ENCODE data around the gene OR10H2.
"Not testable (repeated sequence)": the region's sequence is repeated elsewhere in the genome, so short reads cannot be mapped to it uniquely, and the experiment has no call there.

OR10H2 gene, protein sequence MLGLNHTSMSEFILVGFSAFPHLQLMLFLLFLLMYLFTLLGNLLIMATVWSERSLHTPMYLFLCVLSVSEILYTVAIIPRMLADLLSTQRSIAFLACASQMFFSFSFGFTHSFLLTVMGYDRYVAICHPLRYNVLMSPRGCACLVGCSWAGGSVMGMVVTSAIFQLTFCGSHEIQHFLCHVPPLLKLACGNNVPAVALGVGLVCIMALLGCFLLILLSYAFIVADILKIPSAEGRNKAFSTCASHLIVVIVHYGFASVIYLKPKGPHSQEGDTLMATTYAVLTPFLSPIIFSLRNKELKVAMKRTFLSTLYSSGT

DNA sequence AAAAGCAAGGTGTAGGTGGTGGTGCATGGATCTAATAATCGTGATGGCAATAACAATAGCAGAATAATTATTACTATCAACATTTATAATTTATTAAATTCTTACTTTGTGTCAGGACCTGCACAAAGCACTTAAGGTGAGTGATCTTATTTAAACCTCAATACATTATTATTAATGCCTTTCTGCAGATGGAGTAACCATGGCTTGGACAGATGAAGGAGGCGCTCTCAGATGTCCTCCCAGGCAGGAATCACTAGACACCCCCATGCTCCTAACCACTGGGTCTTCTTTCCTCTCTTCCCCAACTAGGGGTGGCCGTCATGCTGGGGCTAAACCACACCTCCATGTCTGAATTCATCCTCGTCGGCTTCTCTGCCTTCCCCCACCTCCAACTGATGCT, at the start of gene OR10H2:
TSS of gene OR10H2 (plus strand) at position 301 of the 400 bp plus-strand sequence. CDS start at position 321, 20 bp downstream.
- DNase-seq (ENCODE audit: low read depth in 3 of 3): no peak

DNA sequence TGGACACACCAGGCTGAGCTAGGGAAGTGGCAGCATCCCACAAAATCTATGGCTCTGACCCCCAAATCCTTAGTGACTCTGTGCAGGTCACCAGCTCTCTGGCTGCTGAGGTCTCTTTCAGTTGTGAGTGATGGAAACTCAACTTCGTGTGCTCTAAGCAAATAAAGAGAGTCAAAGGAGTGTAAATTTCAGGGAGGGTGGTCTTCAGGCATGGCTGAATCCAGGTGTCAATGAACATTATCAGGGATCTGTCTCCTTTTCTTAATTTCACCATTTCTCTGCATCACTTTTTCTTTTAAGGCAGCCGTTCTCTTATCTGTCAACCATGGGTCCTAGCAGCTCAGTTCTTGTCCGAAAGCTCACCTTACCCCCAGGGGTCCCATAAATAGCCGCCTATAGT, 48.7 kb upstream of the OR10H2 start:
- no peak for DNase-seq (ENCODE audit: low read depth in 3 of 3)

DNA sequence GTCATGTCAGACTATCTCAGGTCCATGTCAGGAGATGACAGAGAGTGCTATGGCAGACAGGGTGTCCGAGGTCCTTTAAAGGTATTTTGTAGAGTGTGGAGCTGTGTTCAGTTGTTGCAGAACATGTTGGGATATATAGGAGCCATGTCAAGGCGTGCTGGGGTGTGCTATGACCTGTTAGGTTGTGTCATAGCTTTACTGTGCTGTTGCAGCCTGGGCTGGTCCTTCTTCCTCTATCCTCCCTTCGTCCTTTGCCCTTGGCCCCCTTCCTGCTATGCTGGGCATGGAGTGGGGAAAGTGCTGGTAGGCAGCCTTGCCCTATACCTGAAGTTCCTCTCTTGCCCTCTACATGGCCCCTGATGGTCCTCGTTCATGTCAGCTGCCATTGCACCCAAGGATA, 48.0 kb upstream of the OR10H2 start:
- DNase-seq (ENCODE audit: low read depth in 3 of 3): not testable (repeated sequence)

DNA sequence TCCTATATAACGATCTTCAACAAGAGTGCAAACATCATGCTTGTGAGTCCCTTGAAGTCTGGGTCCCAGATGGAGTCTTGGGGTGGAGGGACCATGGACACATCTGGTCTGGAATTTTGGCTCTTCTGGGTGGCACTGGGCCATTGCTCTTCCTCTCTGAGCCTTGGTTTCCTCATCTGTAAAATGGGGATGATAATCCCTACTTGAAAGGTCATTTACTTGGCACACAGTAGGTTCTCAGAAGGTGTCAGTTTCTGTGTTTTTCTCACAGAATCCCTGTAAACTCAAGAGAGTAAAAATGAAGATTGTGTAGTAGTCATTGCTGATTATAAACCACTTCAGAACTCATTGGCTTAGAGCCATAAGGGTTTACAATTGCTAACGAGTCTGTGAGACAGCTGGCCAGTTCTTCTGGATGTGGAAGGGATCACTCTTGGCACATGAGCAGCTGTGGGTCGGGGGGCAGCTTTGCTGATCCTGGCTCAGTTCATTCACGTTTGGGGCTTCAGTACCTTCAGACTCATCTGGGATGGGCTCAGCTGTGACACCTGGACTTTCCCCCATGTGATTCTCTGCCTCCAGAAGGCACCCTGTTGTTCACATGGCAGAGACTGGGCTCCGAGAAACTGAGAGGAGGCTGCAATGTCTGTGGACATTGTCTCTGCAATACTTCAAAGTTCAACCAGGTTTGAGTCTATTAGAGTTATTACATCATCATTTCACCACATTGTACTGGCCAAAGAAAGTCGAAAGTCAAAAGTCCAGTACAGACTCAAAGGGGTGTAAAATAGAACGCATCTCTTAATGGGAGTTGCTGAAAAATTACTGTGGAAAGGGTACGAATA, 47.1 kb upstream of the OR10H2 start:
- no peak for DNase-seq (ENCODE audit: low read depth in 3 of 3)

DNA sequence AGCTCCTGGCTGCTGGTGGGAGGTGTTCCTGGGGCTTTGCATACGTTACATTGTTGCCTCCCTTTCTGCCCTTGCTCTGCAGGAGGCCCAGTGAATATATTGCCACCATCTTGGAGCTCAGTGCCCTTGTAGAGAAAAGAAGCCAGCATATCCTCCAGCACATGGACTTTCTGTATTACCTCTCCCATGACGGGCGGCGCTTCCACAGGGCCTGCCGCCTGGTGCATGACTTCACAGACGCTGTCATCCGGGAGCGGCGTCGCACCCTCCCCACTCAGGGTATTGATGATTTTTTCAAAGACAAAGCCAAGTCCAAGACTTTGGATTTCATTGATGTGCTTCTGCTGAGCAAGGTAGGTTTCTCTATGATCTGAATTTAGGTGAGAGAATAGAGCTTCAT, 44.4 kb upstream of the OR10H2 start:
- no peak for DNase-seq (ENCODE audit: low read depth in 3 of 3)

DNA sequence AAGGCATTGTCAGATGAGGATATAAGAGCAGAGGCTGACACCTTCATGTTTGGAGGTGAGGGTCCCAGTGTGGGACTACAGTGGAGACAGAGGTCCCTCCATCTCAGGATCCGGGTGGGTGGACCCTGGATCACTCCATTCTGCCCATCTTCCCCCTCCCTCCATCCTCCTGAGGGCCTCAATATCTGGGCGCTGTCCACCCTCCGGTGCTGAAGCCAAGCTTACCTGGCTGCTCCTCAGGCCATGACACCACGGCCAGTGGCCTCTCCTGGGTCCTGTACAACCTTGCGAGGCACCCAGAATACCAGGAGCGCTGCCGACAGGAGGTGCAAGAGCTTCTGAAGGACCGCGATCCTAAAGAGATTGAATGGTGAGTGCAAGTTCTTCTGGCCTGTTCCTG, 43.0 kb upstream of the OR10H2 start:
- no peak for DNase-seq (ENCODE audit: low read depth in 3 of 3)

DNA sequence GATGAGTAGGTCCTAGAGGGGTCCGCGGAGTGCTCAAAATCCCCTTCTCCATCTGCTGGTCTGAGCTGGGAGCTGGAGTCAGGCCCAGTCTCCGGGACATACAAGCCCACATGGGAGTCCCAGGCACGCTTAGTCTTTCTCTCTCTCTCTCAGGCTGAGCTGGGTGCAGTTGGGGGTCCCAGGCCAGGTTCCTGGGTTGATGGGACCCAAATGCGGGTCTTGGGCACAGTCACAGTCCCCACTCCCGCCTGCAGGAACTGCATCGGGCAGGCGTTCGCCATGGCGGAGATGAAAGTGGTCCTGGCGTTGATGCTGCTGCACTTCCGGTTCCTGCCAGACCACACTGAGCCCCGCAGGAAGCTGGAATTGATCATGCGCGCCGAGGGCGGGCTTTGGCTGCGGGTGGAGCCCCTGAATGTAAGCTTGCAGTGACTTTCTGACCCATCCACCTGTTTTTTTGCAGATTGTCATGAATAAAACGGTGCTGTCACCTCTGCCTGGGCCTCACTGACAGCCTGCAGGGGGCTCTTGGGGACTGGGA, 31.1 kb upstream of the OR10H2 start:
- no peak for DNase-seq (ENCODE audit: low read depth in 3 of 3)

DNA sequence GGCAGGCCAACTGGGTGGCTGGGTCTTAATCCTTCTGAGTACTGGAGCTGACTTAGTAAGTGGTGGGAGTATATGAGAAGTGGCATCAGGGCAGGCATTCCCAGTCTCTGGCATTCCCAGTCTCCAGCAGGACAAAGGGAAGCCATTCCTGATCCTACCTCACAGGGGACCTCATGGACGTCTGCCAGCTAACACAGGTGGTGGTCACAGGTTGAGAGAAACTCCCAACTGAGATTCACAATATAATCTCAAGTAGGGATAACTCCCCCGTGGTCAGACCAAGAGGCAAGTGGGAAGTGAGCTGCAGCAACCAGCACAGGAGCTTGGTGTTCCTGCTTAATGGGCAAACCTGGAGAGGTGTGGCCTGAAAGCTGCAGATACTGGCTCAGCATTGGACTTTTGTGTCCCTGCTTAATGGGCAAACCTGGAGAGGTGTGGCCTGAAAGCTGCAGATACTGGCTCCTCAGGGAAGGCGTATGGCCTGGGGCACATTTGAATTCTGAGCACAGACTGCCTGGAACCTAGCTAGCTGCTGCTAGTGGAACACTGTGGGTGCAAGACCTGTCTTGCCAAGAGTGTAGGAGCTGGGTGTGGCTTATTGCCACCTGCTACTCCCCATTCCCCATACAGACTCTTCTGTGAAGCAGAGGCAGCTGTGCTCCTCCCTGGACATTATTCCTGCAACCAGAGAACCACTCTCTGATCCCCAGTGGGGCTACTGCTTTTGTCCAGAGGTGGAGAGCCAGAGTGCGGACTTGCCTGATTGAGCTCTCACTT, 25.9 kb upstream of the OR10H2 start:
- no peak for DNase-seq (ENCODE audit: low read depth in 3 of 3)

DNA sequence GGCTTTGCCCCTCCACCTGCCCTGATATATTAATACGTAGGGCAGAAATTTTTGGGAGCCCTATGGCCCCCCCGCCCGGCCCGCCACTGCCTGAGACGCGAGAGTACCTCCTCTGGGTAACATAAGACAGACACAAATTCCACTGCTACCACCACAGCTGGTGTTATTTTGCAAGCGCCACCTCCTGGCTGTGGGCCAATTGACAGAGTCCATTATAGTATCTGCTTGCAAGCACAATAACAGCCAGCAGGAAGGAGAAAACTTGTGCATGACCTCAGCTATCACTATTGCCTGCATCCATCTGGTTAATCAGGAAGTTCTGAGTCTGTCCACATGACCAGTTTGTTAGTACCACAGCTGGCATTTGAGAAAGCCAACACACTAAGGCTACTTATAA, 25.3 kb upstream of the OR10H2 start:
- no peak for DNase-seq (ENCODE audit: low read depth in 3 of 3)

DNA sequence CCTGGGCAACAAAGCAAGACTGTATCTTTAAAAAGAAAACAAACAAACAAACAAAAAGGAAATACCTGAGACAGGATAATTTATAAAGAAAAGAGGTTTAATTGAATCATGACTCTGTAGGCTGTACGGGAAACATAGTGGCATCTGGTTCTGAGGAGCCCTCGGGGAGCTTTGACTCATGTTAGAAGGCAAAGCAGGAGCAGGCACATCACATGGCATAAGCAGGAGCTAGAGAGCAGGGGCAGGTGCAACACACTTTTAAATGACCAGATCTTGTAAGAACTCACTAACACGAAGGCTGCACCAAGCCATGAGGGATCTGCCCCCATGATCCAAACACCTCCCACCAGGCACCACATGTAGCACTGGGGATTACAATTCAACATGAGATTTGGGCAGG, 13.2 kb upstream of the OR10H2 start:
- DNase-seq (ENCODE audit: low read depth in 3 of 3): no peak

DNA sequence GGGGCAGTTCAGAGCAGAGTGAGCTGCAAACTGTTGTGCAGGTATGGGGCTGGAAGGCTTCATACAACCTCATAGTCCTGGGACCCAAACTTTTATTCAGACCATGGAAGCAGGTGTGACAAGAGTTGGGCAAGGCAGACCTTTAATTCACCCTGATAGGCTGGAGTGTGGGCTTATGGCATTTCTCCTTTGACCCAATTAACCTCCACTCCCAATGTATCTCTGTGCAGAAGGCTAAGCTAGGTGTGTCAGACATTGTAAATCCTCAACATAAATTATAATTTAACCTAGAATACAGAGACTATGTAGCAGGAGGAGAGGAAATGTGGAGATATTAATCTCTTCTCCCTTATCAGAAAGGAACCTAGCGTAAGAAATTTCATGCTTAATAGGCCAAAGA, 12.2 kb upstream of the OR10H2 start:
- no peak for DNase-seq (ENCODE audit: low read depth in 3 of 3)

DNA sequence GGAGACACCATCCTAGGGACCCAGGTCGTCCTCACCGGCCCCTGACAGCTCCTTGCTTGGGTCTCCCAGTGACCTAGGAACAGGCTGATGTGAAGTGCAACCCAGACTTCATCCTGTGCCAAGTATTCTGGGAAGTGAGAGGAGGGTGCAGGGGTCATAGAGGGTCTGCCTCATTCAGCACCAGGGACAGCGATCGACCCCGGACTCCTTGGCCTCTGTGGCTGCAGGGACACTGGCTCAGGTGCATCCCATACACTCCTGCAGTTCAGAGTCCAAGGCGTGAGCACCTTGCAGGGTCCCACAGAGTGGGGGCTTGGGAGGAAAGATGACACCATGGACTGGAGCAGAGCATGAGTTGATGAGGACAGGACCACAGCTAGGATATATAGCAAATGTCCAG, 10.0 kb upstream of the OR10H2 start:
- DNase-seq (ENCODE audit: low read depth in 3 of 3): no peak

DNA sequence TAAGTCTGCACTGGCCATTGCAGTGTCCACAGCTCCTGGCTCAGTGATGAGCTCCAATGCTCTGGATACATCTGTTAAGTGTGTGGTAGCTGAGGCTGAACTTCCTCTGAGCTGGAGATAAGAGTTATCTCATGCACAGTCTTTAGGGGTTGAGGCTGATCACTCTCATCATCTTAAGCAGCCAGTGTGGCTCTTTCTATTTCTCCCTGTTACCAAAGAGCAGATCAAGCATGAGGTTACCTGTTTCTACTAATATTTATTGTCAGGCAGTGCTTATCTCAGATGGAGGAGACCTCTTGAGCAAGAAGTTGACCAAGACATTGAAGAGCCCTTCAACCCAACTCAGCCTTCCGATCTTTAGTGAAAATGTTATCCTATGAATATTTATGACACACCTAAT, 6.6 kb upstream of the OR10H2 start:
- no peak for DNase-seq (ENCODE audit: low read depth in 3 of 3)

DNA sequence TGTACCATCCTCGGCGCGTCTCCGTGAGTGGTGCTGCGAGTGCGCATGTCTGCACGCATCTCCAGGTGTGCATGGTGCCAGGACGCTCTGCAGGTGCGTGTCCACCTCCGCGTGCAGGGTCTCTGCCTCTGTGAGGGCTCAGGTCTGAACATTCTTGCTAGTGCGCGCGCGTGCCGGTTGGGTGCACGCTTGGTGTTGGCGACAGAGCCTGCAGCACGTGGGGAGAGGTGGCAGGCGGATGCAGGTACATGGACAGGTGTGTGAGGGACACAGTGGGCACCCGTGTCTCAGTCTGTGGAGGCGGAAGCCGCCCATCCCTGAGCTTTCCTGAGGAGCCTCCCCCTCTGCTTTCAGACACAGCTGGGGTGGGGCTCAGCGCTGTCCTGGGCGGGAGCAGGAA, 4.9 kb upstream of the OR10H2 start:
- no peak for DNase-seq (ENCODE audit: low read depth in 3 of 3)

DNA sequence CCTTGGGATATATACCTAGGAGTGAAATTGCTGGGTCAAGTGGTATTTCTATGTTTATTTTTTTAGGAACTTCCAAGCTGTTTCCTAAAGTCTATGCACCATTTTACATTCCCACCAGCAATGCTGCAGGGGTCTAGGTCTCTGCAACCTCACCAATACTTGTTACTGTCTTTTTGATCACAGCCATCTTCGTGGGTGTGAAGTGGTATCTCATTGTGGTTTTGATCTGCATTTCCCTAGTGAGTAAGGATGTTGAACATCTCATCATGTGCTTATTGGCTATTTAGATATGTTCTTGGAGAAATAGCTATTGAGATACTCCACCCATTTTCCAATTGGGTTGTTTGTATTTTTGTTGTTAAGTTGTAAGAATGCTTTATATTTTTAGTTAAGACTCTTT, 2.7 kb downstream of the OR10H2 start:
- no peak for DNase-seq (ENCODE audit: low read depth in 3 of 3)

DNA sequence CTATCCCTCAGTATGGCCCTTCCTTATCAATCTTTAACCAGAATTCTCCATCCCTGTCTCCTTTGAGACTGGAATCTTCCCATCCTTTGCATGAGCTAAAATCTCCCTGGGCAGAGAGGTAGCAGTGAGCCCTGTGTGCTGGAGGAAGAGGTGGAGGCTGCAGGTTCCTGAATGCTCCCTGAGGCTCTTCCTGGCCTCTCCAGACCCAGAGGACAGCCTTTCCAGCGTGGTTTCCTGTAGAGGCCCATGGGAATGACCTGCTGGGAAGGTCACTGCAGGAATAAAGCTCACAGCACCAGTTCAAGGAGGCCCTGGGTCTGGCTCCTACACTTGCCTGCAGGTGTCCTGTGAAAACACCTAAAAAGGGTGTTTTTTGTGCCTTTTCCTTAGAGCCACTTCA, 4.6 kb downstream of the OR10H2 start:
- DNase-seq (ENCODE audit: low read depth in 3 of 3): no peak

DNA sequence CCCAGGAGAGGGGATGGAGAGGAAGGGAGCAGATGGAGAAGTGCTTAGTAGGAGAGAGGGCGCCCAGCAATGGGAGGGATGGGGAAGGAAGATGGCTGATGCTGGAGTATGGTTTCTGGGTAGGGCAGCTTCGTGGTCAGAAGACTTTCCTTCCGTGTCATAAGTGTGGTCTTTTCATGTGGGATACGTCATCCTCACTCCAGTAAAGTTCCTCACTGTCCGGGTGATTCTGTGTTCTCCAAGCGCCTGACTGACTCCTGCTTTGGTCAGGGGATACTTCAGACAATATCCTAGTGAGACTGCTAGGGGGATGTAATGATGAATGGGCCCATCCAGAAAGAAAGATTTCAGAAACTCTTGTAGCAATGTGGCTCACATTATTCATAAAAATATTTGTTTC, 6.1 kb downstream of the OR10H2 start:
- no peak for DNase-seq (ENCODE audit: low read depth in 3 of 3)

DNA sequence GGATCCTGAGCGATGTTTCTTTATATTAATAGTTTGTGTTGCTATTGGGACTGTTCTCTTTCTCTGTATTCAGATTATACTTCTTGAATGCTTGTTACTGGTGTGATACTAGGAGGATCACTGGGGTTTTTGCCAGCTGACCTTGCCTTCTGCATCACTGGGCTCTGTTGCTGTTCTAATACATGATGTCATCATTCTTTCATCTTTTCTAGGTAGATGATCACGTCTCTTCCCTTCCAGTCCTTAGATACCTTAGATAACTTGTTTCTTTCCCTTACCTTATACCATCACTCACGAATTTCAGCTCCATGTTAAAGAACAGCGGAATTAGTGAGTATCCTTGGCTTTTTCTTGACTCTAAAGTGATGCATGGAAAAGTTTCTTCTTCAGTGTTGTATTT, 9.9 kb downstream of the OR10H2 start, which contains the start of gene OR10H3:
TSS of gene OR10H3 (plus strand) at position 264 of the 400 bp plus-strand sequence. CDS start 3,408 bp downstream, outside the sequence.
- DNase-seq (ENCODE audit: low read depth in 3 of 3): no peak

DNA sequence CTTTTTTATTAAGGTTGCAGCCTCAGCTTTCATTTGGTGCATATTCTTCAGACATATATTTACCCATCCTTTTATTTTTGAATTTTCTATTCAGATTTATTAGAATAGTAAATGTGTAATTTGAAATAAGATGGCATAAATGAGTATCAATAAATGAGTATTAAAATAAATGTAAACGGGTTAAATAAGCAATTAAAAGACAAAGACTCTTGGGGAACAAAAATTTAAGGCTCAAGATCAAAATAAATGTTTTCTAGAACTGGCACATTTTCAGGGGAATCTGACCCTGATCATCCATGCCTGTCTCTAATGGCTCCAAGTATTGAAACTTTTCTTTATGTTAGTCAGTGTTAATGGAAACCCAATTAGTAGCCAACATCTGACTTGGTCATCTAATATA, 13.0 kb downstream of the OR10H2 start:
- no peak for DNase-seq (ENCODE audit: low read depth in 3 of 3)

DNA sequence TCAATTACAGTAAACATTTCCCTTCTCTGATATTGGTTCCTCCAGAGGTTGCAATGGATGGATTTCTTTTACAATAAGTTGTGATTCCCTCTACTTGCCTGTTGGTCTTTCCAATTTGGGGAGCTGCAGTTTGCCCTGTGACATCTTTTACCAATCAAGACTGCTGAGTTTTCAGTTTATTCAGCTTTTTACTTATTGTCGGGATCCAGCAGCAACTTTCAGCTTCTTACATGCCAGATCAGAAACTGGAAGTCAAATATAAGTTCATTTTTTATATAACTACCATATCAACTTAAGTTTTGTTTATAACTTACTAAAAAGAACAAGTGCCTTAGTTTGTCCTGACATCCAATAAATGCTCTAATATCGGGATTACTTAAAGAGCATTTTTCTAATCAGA, 20.4 kb downstream of the OR10H2 start:
- no peak for DNase-seq (ENCODE audit: low read depth in 3 of 3)

DNA sequence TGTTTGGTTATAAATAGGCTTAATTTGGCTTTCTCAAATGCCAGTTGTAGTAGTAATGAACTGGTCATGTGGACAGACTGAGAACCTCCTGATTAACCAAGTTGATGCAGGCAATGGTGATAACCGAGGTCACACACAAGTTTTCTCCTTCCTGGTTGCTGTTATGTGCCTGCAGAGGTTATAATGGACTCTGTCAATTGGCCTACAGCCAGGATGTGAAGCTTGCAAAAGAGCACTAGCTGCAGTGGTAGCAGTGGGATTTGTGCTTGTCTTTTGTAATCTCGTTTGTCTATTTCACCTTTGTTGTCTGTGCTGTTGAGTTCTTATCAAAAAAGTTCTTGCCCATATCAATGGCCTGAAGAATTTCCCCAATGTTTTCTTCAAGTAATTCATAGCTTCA, 30.6 kb downstream of the OR10H2 start:
- DNase-seq (ENCODE audit: low read depth in 3 of 3): no peak

DNA sequence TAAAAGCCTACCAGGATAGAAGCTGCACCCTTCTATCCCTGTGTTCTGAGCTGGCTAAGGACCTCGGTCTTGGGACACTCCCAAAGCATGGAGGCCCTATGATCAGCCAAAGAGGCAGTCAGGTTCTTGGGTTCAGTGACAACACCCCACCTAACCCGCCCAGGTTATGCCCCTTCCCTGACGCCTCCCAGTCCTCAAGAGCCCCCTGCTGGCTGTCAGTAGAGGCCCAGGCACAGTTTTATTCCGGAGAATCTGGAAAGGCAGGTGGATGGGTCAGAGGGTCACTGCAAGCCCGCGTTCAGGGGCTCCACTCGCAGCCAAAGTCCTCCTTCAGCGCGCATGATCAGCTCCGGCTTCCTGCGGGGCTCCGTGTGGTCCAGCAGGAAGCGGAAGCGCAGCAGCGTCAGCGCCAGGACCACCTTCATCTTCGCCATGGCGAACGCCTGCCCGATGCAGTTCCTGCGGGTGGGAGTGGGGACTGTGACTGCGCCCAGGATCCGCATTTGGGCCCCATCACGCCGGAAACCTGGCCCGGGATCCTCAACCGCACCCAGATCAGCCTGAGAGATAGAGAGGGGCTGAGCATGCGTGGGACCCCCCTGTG, 32.2 kb downstream of the OR10H2 start:
- DNase-seq (ENCODE audit: low read depth in 3 of 3): no peak

Measured in stimulated activated CD4-positive, alpha-beta T cell treated with anti-CD3 and anti-CD28 coated beads, TNF-alpha, amount 100 ng/mL, for 4 hours (primary cell).